Osteocyte (in vitro differentiated cells): ENCODE results near the gene CD86. TPM values are rescaled to one million over a fixed set of nuclear protein-coding genes. Genes with fewer than 3 reads are reported as not detected.

Source experiments
- DNase-seq: peaks from one replicate; pipeline ENCODE4 v3.0.0; 2021; ENCODE audit warnings: mixed read lengths; ENCODE audit not compliant: unreplicated experiment; ENCODE audit errors: extremely low spot score
- H3K27ac Mint-ChIP-seq: one replicate; pipeline ENCODE4 v1.8.0; 2021; ENCODE audit warnings: mild to moderate bottlenecking, mixed read lengths; ENCODE audit not compliant: unreplicated experiment
- H3K27me3 Mint-ChIP-seq: one replicate; pipeline ENCODE4 v1.8.0; 2021; ENCODE audit warnings: mixed read lengths; ENCODE audit not compliant: unreplicated experiment
- H3K36me3 Mint-ChIP-seq: one replicate; pipeline ENCODE4 v1.8.0; 2021; ENCODE audit warnings: mixed read lengths; ENCODE audit not compliant: unreplicated experiment
- H3K4me1 Mint-ChIP-seq: one replicate; pipeline ENCODE4 v1.8.0; 2021; ENCODE audit warnings: mixed read lengths; ENCODE audit not compliant: unreplicated experiment
- H3K4me3 Mint-ChIP-seq: one replicate; pipeline ENCODE4 v1.8.0; 2021; ENCODE audit warnings: mild to moderate bottlenecking, moderate library complexity, mixed read lengths; ENCODE audit not compliant: unreplicated experiment
- H3K9me3 Mint-ChIP-seq: one replicate; pipeline ENCODE4 v1.8.0; 2021; ENCODE audit warnings: mixed read lengths; ENCODE audit not compliant: unreplicated experiment
- CTCF ChIP-seq: fragments of 200-600 bp; sonication (generic); IDR thresholded peaks from 2 replicates; pipeline ENCODE4 v1.5.0; 2021; ENCODE audit warnings: antibody characterized with exemption, mild to moderate bottlenecking, moderate library complexity
- total RNA-seq: library from RNA; stranded (reverse); gene quantifications from 2 replicates; pipeline ENCODE4 v1.2.1, GENCODE V29; 2021

Gene CD86
- total RNA-seq, 1 donor from 2014 or later, result not detected

- Mint-ChIP-seq H3K27me3 (no peaks in the 10 kb centered on the region), H3K27ac (no peak overlapping the region), H3K4me3 (no peak overlapping the region), H3K9me3 (peaks cover 4% of the 10 kb centered on the region), H3K4me1 (no peaks in the 10 kb centered on the region), H3K36me3 (no peaks in the 10 kb centered on the region)
- no peak for DNase-seq
- TF ChIP-seq CTCF, result no peak
These were observed 21.5 kb downstream of the CD86 start for GRCh38 chr3:122076491-122077292.

- H3K36me3 Mint-ChIP-seq, result no peaks in the 10 kb centered on the region
- no peaks in the 10 kb centered on the region for H3K4me1 Mint-ChIP-seq
- TF ChIP-seq CTCF, result no peak
- H3K27me3 Mint-ChIP-seq, result no peaks in the 10 kb centered on the region
- DNase-seq, result no peak
- peaks cover 4% of the 10 kb centered on the region for H3K9me3 Mint-ChIP-seq
- H3K4me3 Mint-ChIP-seq, result no peak overlapping the region
- no peak overlapping the region for H3K27ac Mint-ChIP-seq
These were observed 22.4 kb downstream of the CD86 start for GRCh38 chr3:122077293-122078234.

GRCh38 chr3:122078235-122078935, 23.2 kb downstream of the CD86 start:
- no peaks in the 10 kb centered on the region for H3K4me1 Mint-ChIP-seq
- H3K27me3 Mint-ChIP-seq, result peaks cover 2% of the 10 kb centered on the region
- no peak overlapping the region for H3K4me3 Mint-ChIP-seq
- no peaks in the 10 kb centered on the region for H3K36me3 Mint-ChIP-seq
- H3K9me3 Mint-ChIP-seq, result peaks cover 1% of the 10 kb centered on the region
- TF ChIP-seq CTCF, result no peak
- DNase-seq, result no peak
- no peak overlapping the region for H3K27ac Mint-ChIP-seq

- TF ChIP-seq CTCF, result no peak
- Mint-ChIP-seq H3K9me3 (no peaks in the 10 kb centered on the region), H3K4me3 (no peak overlapping the region), H3K36me3 (no peaks in the 10 kb centered on the region), H3K27me3 (peaks cover 2% of the 10 kb centered on the region), H3K27ac (no peak overlapping the region), H3K4me1 (no peaks in the 10 kb centered on the region)
- no peak for DNase-seq
These were observed 24.5 kb downstream of the CD86 start for GRCh38 chr3:122079524-122080206.
